Uterine smooth muscle cell (primary cell): Measurements from ENCODE around the gene DNASE2. TPM values are rescaled to one million over a fixed set of nuclear protein-coding genes. Genes with fewer than 3 reads are reported as not detected.

Experiments
- total RNA-seq: library from RNA; depleted of rRNA; stranded (reverse); fragments of >200 nt; gene quantifications from 2 replicates; pipeline ENCODE4 v1.2.3, GENCODE V29; 2014

DNASE2 gene
- total RNA-seq, result 13.5 and 35.4 TPM in 2 replicates

GRCh38 chr19:12881172-12881808 is at the start of gene DNASE2:
TSS of gene DNASE2 (minus strand) at chr19:12881449. CDS start at chr19:12881375, 74 bp downstream.

GRCh38 chr19:12890787-12891552 is 9.7 kb upstream of the DNASE2 start, which contains the start of gene GCDH:
TSS of gene GCDH (plus strand) at chr19:12891160. CDS start at chr19:12891305, 145 bp downstream.

GRCh38 chr19:12886969-12887747 is 5.9 kb upstream of the DNASE2 start, which contains the start of gene KLF1:
TSS of gene KLF1 (minus strand) at chr19:12887201. CDS start at chr19:12887140, 61 bp downstream.

GRCh38 chr19:12838182-12838885 is 42.9 kb downstream of the DNASE2 start, which contains the start of gene MAST1:
TSS of gene MAST1 (plus strand) at chr19:12838515. CDS start at chr19:12838573, 58 bp downstream.

GRCh38 chr19:12834566-12834943 is 46.7 kb downstream of the DNASE2 start, which contains the start of gene RTBDN:
TSS of gene RTBDN (minus strand) at chr19:12834579. CDS start at chr19:12829979, 4,600 bp downstream.

Other genes with a start within 250 kb of the DNASE2 start
- 21.6 and 32.9 TPM in 2 replicates for gene MAN2B1, start 214.7 kb downstream of the DNASE2 start, total RNA-seq
- gene WDR83, start 214.6 kb downstream of the DNASE2 start, total RNA-seq, result 6.3 and 10.4 TPM in 2 replicates
- 65.7 and 70.2 TPM in 2 replicates for gene DHPS, start 199.6 kb downstream of the DNASE2 start, total RNA-seq
- gene GNG14, start 193.5 kb downstream of the DNASE2 start, total RNA-seq, result not detected in 2 replicates
- gene FBXW9, start 184.8 kb downstream of the DNASE2 start, total RNA-seq, result 7.2 and 7.6 TPM in 2 replicates
- 42.2 and 47.4 TPM in 2 replicates for gene TNPO2, start 157.5 kb downstream of the DNASE2 start, total RNA-seq
- gene TRIR, start 146.8 kb downstream of the DNASE2 start, total RNA-seq, result 93.1 and 115 TPM in 2 replicates
- gene GET3, start 144.0 kb downstream of the DNASE2 start, total RNA-seq, result 116 and 130 TPM in 2 replicates
- 0.25 TPM in 1 of 2 replicates, not detected in the other for gene BEST2, start 129.7 kb downstream of the DNASE2 start, total RNA-seq
- 12.8 and 24.1 TPM in 2 replicates for gene HOOK2, start 105.9 kb downstream of the DNASE2 start, total RNA-seq
- 41.7 and 53.9 TPM in 2 replicates for gene JUNB, start 90.0 kb downstream of the DNASE2 start, total RNA-seq
- gene PRDX2, start 79.6 kb downstream of the DNASE2 start, total RNA-seq, result 190 and 232 TPM in 2 replicates
- gene THSD8, start 79.4 kb downstream of the DNASE2 start, total RNA-seq, result 0.22 TPM in 1 of 2 replicates, not detected in the other
- 32.0 and 79.4 TPM in 2 replicates for gene RNASEH2A, start 74.9 kb downstream of the DNASE2 start, total RNA-seq
- gene RTBDN, start 46.9 kb downstream of the DNASE2 start, total RNA-seq, result not detected in 2 replicates
- 0.87 TPM in 1 of 2 replicates, not detected in the other for gene MAST1, start 42.9 kb downstream of the DNASE2 start, total RNA-seq
- gene KLF1, start 5.8 kb upstream of the DNASE2 start, total RNA-seq, result not detected in 2 replicates
- gene GCDH, start 9.7 kb upstream of the DNASE2 start, total RNA-seq, result 25.2 and 35.5 TPM in 2 replicates
- gene SYCE2, start 37.8 kb upstream of the DNASE2 start, total RNA-seq, result 0.11 and 0.12 TPM in 2 replicates
- 54.1 and 58.9 TPM in 2 replicates for gene FARSA, start 52.3 kb upstream of the DNASE2 start, total RNA-seq
- gene CALR, start 57.2 kb upstream of the DNASE2 start, total RNA-seq, result 1,588 and 2,549 TPM in 2 replicates
- 68.9 and 87.4 TPM in 2 replicates for gene RAD23A, start 64.4 kb upstream of the DNASE2 start, total RNA-seq
- 26.6 and 36.4 TPM in 2 replicates for gene GADD45GIP1, start 75.8 kb upstream of the DNASE2 start, total RNA-seq
- gene DAND5, start 88.1 kb upstream of the DNASE2 start, total RNA-seq, result 0.12 TPM in 1 of 2 replicates, not detected in the other
- gene NFIX, start 114.0 kb upstream of the DNASE2 start, total RNA-seq, result 59.8 and 71.9 TPM in 2 replicates
- 0.77 and 1.1 TPM in 2 replicates for gene LYL1, start 221.4 kb upstream of the DNASE2 start, total RNA-seq
- 32.5 and 36.4 TPM in 2 replicates for gene TRMT1, start 235.3 kb upstream of the DNASE2 start, total RNA-seq
- gene NACC1, start 236.8 kb upstream of the DNASE2 start, total RNA-seq, result 32.4 and 48.4 TPM in 2 replicates